ENCODE data around the gene JAKMIP1.

The JAKMIP1 gene

GRCh38 chr4:6121276-6121850 is 79.0 kb downstream of the JAKMIP1 start:
- H3K4me3 ChIP-seq (ENCODE audit: low read depth, low read length): no peak overlapping the region
- no peak for TF ChIP-seq CTCF (IDR thresholded peaks at IDR 0.05; ENCODE audit: low read depth, low read length, missing control alignments)
- DNase-seq (ENCODE audit: low read depth): no peak

- H3K4me3 ChIP-seq (ENCODE audit: low read depth, low read length): no peak overlapping the region
- no peak for TF ChIP-seq CTCF (IDR thresholded peaks at IDR 0.05; ENCODE audit: low read depth, low read length, missing control alignments)
- DNase-seq (ENCODE audit: low read depth): no peak
Measured at GRCh38 chr4:6120361-6120760, 80.0 kb downstream of the JAKMIP1 start.

GRCh38 chr4:6119507-6120020 is 80.8 kb downstream of the JAKMIP1 start:
- H3K4me3 ChIP-seq (ENCODE audit: low read depth, low read length): no peak overlapping the region
- no peak for DNase-seq (ENCODE audit: low read depth)
- TF ChIP-seq CTCF (IDR thresholded peaks at IDR 0.05; ENCODE audit: low read depth, low read length, missing control alignments): no peak

GRCh38 chr4:6118201-6118600 is 82.1 kb downstream of the JAKMIP1 start:
- no peak overlapping the region for H3K4me3 ChIP-seq (ENCODE audit: low read depth, low read length)
- DNase-seq (ENCODE audit: low read depth): no peak
- no peak for TF ChIP-seq CTCF (IDR thresholded peaks at IDR 0.05; ENCODE audit: low read depth, low read length, missing control alignments)

- DNase-seq (ENCODE audit: low read depth): no peak
- H3K4me3 ChIP-seq (ENCODE audit: low read depth, low read length): no peak overlapping the region
- no peak for TF ChIP-seq CTCF (IDR thresholded peaks at IDR 0.05; ENCODE audit: low read depth, low read length, missing control alignments)
Measured at GRCh38 chr4:6116696-6117285, 83.6 kb downstream of the JAKMIP1 start.

- H3K4me3 ChIP-seq (ENCODE audit: low read depth, low read length): no peak overlapping the region
- no peak for TF ChIP-seq CTCF (IDR thresholded peaks at IDR 0.05; ENCODE audit: low read depth, low read length, missing control alignments)
- DNase-seq (ENCODE audit: low read depth): no peak
Measured at GRCh38 chr4:6115746-6116586, 84.4 kb downstream of the JAKMIP1 start.
